GM23338 (cell line): ENCODE data around the gene LRRC8E.

Experiments used
- CREB1 ChIP-seq: fragments of 250-450 bp; sonication (Bioruptor Pico); IDR thresholded peaks from 2 replicates; pipeline ENCODE4 v1.5.0; 2020; ENCODE audit warnings: low read depth, mild to moderate bottlenecking, moderate library complexity
- CTCF ChIP-seq, 2 experiments: fragments of 200-600 bp in 1 of 2; sonication (generic) in 1 of 2; conservative IDR thresholded peaks; 2 replicates each; pipeline versions ENCODE4 v1.5.1 to v1.6.1; 2016 to 2017; ENCODE audit warnings: antibody characterized with exemption in 2 of 2, low read depth in 2 of 2, mild to moderate bottlenecking in 2 of 2, moderate library complexity in 1 of 2
- EZH2 ChIP-seq: fragments of 200-600 bp; sonication (generic); IDR thresholded peaks from one replicate; pipeline ENCODE4 v1.8.0; 2017; ENCODE audit warnings: antibody characterized with exemption, mild to moderate bottlenecking, low read depth; ENCODE audit not compliant: unreplicated experiment
- EZH2phosphoT487 ChIP-seq: fragments of 200-600 bp; sonication (generic); IDR thresholded peaks from one replicate; pipeline ENCODE4 v1.8.1; 2018; ENCODE audit warnings: antibody characterized with exemption; ENCODE audit not compliant: unreplicated experiment
- JUNB ChIP-seq: IDR thresholded peaks from one replicate; pipeline ENCODE4 v1.6.1; 2016; ENCODE audit warnings: antibody characterized with exemption; ENCODE audit not compliant: unreplicated experiment
- POLR2AphosphoS5 ChIP-seq: IDR thresholded peaks from 2 replicates; pipeline ENCODE4 v1.6.1; 2016; ENCODE audit warnings: antibody characterized with exemption, low read depth
- ZNF114 ChIP-seq: fragments of 250-450 bp; sonication (Bioruptor Pico); IDR thresholded peaks from 2 replicates; pipeline ENCODE4 v1.5.0; 2020; ENCODE audit warnings: mild to moderate bottlenecking, moderate library complexity
- TF ChIP-seq, protein P1 (sequence below): IDR thresholded peaks from one replicate; pipeline ENCODE4 v1.6.1; 2018; ENCODE audit warnings: antibody characterized with exemption; ENCODE audit not compliant: unreplicated experiment

GRCh38 chr19:7842661-7843294 lies 45.5 kb upstream of the LRRC8E start:
- no peak for TF ChIP-seq EZH2phosphoT487
- no peak for TF ChIP-seq JUNB
- TF ChIP-seq CTCF (conservative IDR thresholded peaks at IDR 0.05; ENCODE audit: low read depth in 2 of 2): no peak
- TF ChIP-seq POLR2AphosphoS5: no peak
- TF ChIP-seq ZNF114 (CRISPR knock-in tag): no peak
- TF ChIP-seq EZH2: no peak
- TF ChIP-seq CREB1: no peak
- TF ChIP-seq, protein P1, sequence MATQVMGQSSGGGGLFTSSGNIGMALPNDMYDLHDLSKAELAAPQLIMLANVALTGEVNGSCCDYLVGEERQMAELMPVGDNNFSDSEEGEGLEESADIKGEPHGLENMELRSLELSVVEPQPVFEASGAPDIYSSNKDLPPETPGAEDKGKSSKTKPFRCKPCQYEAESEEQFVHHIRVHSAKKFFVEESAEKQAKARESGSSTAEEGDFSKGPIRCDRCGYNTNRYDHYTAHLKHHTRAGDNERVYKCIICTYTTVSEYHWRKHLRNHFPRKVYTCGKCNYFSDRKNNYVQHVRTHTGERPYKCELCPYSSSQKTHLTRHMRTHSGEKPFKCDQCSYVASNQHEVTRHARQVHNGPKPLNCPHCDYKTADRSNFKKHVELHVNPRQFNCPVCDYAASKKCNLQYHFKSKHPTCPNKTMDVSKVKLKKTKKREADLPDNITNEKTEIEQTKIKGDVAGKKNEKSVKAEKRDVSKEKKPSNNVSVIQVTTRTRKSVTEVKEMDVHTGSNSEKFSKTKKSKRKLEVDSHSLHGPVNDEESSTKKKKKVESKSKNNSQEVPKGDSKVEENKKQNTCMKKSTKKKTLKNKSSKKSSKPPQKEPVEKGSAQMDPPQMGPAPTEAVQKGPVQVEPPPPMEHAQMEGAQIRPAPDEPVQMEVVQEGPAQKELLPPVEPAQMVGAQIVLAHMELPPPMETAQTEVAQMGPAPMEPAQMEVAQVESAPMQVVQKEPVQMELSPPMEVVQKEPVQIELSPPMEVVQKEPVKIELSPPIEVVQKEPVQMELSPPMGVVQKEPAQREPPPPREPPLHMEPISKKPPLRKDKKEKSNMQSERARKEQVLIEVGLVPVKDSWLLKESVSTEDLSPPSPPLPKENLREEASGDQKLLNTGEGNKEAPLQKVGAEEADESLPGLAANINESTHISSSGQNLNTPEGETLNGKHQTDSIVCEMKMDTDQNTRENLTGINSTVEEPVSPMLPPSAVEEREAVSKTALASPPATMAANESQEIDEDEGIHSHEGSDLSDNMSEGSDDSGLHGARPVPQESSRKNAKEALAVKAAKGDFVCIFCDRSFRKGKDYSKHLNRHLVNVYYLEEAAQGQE: no peak
